Endothelial cell (in vitro differentiated cells): Measurements from ENCODE around the gene IFI27L1. TPM values are rescaled to one million over a fixed set of nuclear protein-coding genes. Genes with fewer than 3 reads are reported as not detected.

Experiments
- DNase-seq: peaks from one replicate; pipeline ENCODE4 v3.0.0; 2021; ENCODE audit warnings: low spot score
- H3K27ac Mint-ChIP-seq: one replicate; pipeline ENCODE4 v1.8.0; 2021; ENCODE audit warnings: mixed read lengths, inconsistent platforms; ENCODE audit not compliant: unreplicated experiment
- H3K27me3 Mint-ChIP-seq: one replicate; pipeline ENCODE4 v1.8.0; 2021; ENCODE audit warnings: mild to moderate bottlenecking, moderate library complexity, mixed read lengths, inconsistent platforms; ENCODE audit not compliant: unreplicated experiment
- H3K36me3 Mint-ChIP-seq: one replicate; pipeline ENCODE4 v1.8.0; 2021; ENCODE audit warnings: mild to moderate bottlenecking, low read depth, mixed read lengths, inconsistent platforms; ENCODE audit not compliant: unreplicated experiment
- H3K4me1 Mint-ChIP-seq: one replicate; pipeline ENCODE4 v1.8.0; 2021; ENCODE audit warnings: mild to moderate bottlenecking, mixed read lengths, inconsistent platforms; ENCODE audit not compliant: unreplicated experiment
- H3K4me3 Mint-ChIP-seq: one replicate; pipeline ENCODE4 v1.8.0; 2021; ENCODE audit warnings: mild to moderate bottlenecking, mixed read lengths, inconsistent platforms; ENCODE audit not compliant: unreplicated experiment
- H3K9me3 Mint-ChIP-seq: one replicate; pipeline ENCODE4 v1.8.0; 2021; ENCODE audit warnings: mixed read lengths, inconsistent platforms; ENCODE audit not compliant: unreplicated experiment
- total RNA-seq: library from RNA; stranded (reverse); fragmentation: NEBNext Ultra II Directional; extraction: Animal tissue kit (Norgen Biotek cat#: 25700); gene quantifications from one replicate; pipeline ENCODE4 v1.2.1, GENCODE V29; 2021; ENCODE audit not compliant: unreplicated experiment
- TF ChIP-seq, protein P1 (sequence below): fragments of 200-600 bp; sonication (generic); IDR thresholded peaks from one replicate; pipeline ENCODE4 v1.5.0; 2021; ENCODE audit warnings: antibody characterized with exemption; ENCODE audit not compliant: unreplicated experiment

The IFI27L1 gene
- total RNA-seq, 1 donor from 2014 or later, result 33.5 TPM

DNA sequence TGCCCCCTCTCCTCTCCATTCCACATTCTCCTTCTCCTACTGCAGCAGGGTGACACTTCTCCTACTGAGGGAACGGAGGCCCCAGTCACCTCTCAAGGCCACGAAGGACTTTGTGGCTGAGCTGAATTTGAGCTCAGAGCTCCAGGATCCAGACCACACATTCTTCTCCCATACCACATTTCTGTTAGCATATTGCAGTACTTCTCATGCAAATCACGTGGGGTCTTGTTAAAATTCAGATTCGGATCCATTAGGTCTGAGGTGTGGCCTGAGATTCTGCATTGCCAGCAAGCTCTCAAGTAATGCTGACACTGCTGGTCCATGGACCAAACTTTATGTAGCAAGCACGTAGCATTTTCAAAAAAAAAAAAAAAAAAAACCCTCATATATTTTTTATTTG is 57.9 kb downstream of the IFI27L1 start:
- H3K4me3 Mint-ChIP-seq, result no peak overlapping the region
- TF ChIP-seq, protein P1, sequence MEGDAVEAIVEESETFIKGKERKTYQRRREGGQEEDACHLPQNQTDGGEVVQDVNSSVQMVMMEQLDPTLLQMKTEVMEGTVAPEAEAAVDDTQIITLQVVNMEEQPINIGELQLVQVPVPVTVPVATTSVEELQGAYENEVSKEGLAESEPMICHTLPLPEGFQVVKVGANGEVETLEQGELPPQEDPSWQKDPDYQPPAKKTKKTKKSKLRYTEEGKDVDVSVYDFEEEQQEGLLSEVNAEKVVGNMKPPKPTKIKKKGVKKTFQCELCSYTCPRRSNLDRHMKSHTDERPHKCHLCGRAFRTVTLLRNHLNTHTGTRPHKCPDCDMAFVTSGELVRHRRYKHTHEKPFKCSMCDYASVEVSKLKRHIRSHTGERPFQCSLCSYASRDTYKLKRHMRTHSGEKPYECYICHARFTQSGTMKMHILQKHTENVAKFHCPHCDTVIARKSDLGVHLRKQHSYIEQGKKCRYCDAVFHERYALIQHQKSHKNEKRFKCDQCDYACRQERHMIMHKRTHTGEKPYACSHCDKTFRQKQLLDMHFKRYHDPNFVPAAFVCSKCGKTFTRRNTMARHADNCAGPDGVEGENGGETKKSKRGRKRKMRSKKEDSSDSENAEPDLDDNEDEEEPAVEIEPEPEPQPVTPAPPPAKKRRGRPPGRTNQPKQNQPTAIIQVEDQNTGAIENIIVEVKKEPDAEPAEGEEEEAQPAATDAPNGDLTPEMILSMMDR, result no peak
- H3K27me3 Mint-ChIP-seq, result peaks cover 4% of the 10 kb centered on the region
- no peaks in the 10 kb centered on the region for H3K4me1 Mint-ChIP-seq
- no peak overlapping the region for H3K27ac Mint-ChIP-seq
- no peak for DNase-seq
- no peaks in the 10 kb centered on the region for H3K9me3 Mint-ChIP-seq
- no peaks in the 10 kb centered on the region for H3K36me3 Mint-ChIP-seq

DNA sequence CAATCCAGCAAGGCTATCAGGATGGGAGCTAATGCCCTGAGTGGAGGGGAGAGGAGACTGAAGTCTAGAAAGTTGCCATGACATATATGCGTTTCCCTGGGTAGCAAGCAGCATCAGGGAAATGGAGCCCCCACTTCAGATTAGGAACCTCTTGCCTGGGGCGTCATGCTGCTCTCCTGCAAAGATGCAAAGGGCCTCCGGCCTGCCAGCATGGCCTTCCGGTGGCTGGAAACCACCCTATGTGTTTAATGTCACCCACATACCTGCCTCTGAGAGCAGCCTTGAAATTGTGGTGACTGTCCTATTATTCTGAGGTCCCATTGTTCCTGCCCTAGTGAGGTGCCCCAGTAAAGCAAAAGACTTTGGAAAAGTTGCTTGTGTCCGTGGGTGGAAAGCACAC is 58.3 kb downstream of the IFI27L1 start:
- H3K9me3 Mint-ChIP-seq, result no peaks in the 10 kb centered on the region
- no peaks in the 10 kb centered on the region for H3K36me3 Mint-ChIP-seq
- no peak overlapping the region for H3K27ac Mint-ChIP-seq
- DNase-seq, result no peak
- H3K4me1 Mint-ChIP-seq, result peaks cover 1% of the 10 kb centered on the region
- TF ChIP-seq, protein P1, result no peak
- peaks cover 4% of the 10 kb centered on the region for H3K27me3 Mint-ChIP-seq
- no peak overlapping the region for H3K4me3 Mint-ChIP-seq

DNA sequence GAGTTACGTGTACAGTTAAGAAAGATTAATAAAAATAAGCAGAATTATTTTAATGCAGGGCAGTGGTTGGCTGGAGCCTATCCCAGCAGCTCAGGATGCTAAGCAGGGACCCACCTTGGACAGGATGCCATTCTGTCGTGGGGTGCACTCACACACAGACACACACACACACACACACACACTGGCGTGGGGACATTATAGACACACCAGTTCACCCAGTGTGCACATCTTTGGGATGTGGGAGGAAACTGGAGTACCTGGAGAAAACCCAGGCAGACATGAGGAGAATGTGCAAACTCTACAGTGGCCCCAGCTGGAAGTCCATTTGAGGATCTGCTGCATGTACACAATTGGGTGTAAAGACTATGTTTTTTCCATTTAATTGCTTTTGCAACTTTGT is 61.1 kb downstream of the IFI27L1 start:
- H3K4me3 Mint-ChIP-seq, result no peak overlapping the region
- TF ChIP-seq, protein P1, result no peak
- DNase-seq, result no peak
- peaks cover 9% of the 10 kb centered on the region for H3K4me1 Mint-ChIP-seq
- H3K9me3 Mint-ChIP-seq, result no peaks in the 10 kb centered on the region
- no peak overlapping the region for H3K27ac Mint-ChIP-seq
- no peaks in the 10 kb centered on the region for H3K36me3 Mint-ChIP-seq
- H3K27me3 Mint-ChIP-seq, result peaks cover 4% of the 10 kb centered on the region

DNA sequence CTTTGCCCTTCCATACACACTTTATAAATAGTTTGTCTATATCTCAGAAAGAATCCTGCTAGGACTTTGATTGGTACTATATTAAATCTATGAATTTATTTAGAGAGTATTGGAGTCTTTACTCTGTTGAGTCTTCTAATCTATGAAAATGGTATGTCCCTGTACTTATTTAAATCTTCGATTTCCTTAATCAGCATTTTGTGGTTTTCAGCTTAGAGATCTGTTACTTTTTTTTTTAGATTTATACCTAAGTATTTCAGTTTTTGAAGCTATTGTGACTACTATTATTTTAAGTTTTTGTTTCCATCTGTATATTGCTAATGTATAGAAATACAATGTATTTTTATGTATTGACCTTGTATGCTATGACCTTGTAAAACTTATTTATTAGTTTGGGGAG is 61.7 kb downstream of the IFI27L1 start:
- peaks cover 4% of the 10 kb centered on the region for H3K27me3 Mint-ChIP-seq
- TF ChIP-seq, protein P1, result no peak
- H3K36me3 Mint-ChIP-seq, result no peaks in the 10 kb centered on the region
- H3K4me1 Mint-ChIP-seq, result peaks cover 9% of the 10 kb centered on the region
- H3K27ac Mint-ChIP-seq, result no peak overlapping the region
- no peak for DNase-seq
- H3K4me3 Mint-ChIP-seq, result no peak overlapping the region
- no peaks in the 10 kb centered on the region for H3K9me3 Mint-ChIP-seq

DNA sequence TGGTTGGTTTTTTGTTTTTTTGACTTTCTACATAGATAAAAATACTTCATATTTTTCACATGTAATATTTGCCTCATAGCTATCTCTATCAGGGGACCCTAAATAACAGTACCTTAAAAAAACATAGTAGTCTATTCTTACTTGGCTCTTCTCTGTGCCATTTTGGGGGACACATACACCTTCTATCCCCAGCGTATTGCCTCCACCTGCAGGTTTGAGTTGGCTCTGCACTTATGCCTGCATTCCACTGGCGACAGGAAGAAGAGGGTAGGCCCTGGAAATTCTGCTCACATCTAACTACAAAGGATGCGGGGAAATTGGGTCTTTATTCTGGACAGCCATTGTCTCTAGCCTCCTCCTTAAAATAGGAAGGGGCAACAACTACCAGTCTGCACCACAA is 62.1 kb downstream of the IFI27L1 start:
- Mint-ChIP-seq H3K36me3 (no peaks in the 10 kb centered on the region), H3K27ac (no peak overlapping the region), H3K4me3 (no peak overlapping the region), H3K27me3 (peaks cover 4% of the 10 kb centered on the region), H3K9me3 (no peaks in the 10 kb centered on the region), H3K4me1 (peaks cover 9% of the 10 kb centered on the region)
- peak; percentile 45 for DNase-seq
- TF ChIP-seq, protein P1, result peak; percentile 48
